ENCODE measurements around the gene TMEM115.

GRCh38 chr3:50364573-50365079, 5.3 kb upstream of the TMEM115 start:
- no peak for TF ChIP-seq EZH2 (IDR thresholded peaks at IDR 0.05; ENCODE audit: low read depth, unreplicated experiment)
- no peak for TF ChIP-seq POLR2AphosphoS5 (IDR thresholded peaks at IDR 0.05; ENCODE audit: low read depth)
- no peak for TF ChIP-seq CTCF (conservative IDR thresholded peaks at IDR 0.05; ENCODE audit: low read depth in 2 of 2)
- no peak for TF ChIP-seq ZNF331 (CRISPR knock-in tag; IDR thresholded peaks at IDR 0.05; ENCODE audit: low read depth)
- no peak for TF ChIP-seq EZH2phosphoT487 (IDR thresholded peaks at IDR 0.05; ENCODE audit: unreplicated experiment)
- TF ChIP-seq REST (IDR thresholded peaks at IDR 0.05; ENCODE audit: unreplicated experiment), result no peak
- TF ChIP-seq CREB1 (CRISPR knock-in tag; IDR thresholded peaks at IDR 0.05; ENCODE audit: low read depth), result no peak
- no peak for TF ChIP-seq ZNF114 (CRISPR knock-in tag; IDR thresholded peaks at IDR 0.05)
- TF ChIP-seq ZNF462 (CRISPR knock-in tag; IDR thresholded peaks at IDR 0.05), result no peak
- no peak for TF ChIP-seq JUNB (IDR thresholded peaks at IDR 0.05; ENCODE audit: unreplicated experiment)
- TF ChIP-seq NANOG (IDR thresholded peaks at IDR 0.05; ENCODE audit: borderline replicate concordance), result no peak
- TF ChIP-seq STAT1 (IDR thresholded peaks at IDR 0.05; ENCODE audit: unreplicated experiment), result no peak

Measured in GM23338 (cell line).